Natural killer cell treated with Interleukin-12 subunit alpha and Interleukin-12 subunit beta and Interleukin-15 and Interleukin-18, amount 100 ng/mL, for 72 hours (primary cell): Measurements from ENCODE around the gene MLC1. TPM values are rescaled to one million over a fixed set of nuclear protein-coding genes. Genes with fewer than 3 reads are reported as not detected.

Experiments
- ATAC-seq, 2 donors: fragments of 150-1000 bp; cut with Tn5 transposase in 1 of 2; sonication (Bioruptor Pico), chemical (Tn5 transposase) in 1 of 2; 2 replicates each; pipeline ENCODE4 v1.10.0; 2021
- DNase-seq: peaks from one replicate; pipeline ENCODE4 v3.0.0; 2022; ENCODE audit warnings: low spot score
- H3K27ac Mint-ChIP-seq, 2 donors: 1 replicate in 1 of 2; 2 replicates in 1 of 2; pipeline ENCODE4 v1.8.0; 2022; ENCODE audit warnings: mixed read lengths in 2 of 2, mild to moderate bottlenecking in 1 of 2, moderate library complexity in 1 of 2
- H3K27me3 Mint-ChIP-seq, 2 donors: 1 replicate in 1 of 2; 2 replicates in 1 of 2; pipeline ENCODE4 v1.8.0; 2022; ENCODE audit warnings: mixed read lengths in 2 of 2
- H3K36me3 Mint-ChIP-seq: one replicate; pipeline ENCODE4 v1.8.0; 2022; ENCODE audit warnings: mixed read lengths
- H3K4me1 Mint-ChIP-seq, 2 donors: 1 replicate in 1 of 2; 2 replicates in 1 of 2; pipeline ENCODE4 v1.8.0; 2022; ENCODE audit warnings: low read depth in 2 of 2, mixed read lengths in 2 of 2, mild to moderate bottlenecking in 1 of 2
- H3K4me3 Mint-ChIP-seq: one replicate; pipeline ENCODE4 v1.8.0; 2022; ENCODE audit warnings: mixed read lengths
- H3K9me3 Mint-ChIP-seq: 2 replicates; pipeline ENCODE4 v1.8.0; 2022; ENCODE audit warnings: mixed read lengths
- total RNA-seq, 2 donors: library from RNA; stranded (reverse); gene quantifications; one replicate each; pipeline ENCODE4 v1.2.3, GENCODE V29; 2022

The MLC1 gene
- total RNA-seq, 2 donors from 2014 or later: 4.5 to 14.8 TPM

- H3K27me3 Mint-ChIP-seq: peaks cover 0 to 11% of the 10 kb centered on the region in 2 donors
- no peaks in the 10 kb centered on the region for H3K9me3 Mint-ChIP-seq
- no peaks in the 10 kb centered on the region for H3K36me3 Mint-ChIP-seq
Measured at GRCh38 chr22:50022171-50022819, 62.9 kb downstream of the MLC1 start.

DNA sequence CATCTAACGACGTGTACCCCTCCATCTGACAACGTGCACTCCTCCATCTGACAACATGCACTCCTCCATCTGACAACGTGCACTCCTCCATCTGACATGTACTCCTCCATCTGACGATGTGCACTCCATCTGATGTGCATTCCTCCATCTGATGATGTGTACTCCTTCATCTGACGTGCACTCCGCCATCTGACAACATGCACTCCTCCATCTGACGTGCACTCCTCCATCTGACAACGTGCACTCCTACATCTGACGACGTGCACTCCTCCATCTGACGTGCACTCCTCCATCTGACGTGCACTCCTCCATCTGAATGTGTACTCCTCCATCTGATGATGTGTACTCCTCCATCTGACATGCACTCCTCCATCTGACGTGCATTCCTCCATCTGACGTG is 64.6 kb downstream of the MLC1 start:
- Mint-ChIP-seq H3K9me3 (no peaks in the 10 kb centered on the region), H3K4me1 (peaks cover 0 to 27% of the 10 kb centered on the region in 2 donors), H3K36me3 (no peaks in the 10 kb centered on the region), H3K4me3 (no peak overlapping the region), H3K27me3 (peaks cover 0 to 11% of the 10 kb centered on the region in 2 donors), H3K27ac (no peak overlapping the region)
- DNase-seq: no peak
- no peak for ATAC-seq

More at GRCh38 chr22:50022171-50022819, 62.9 kb downstream of the MLC1 start:
- peaks cover 0 to 20% of the 10 kb centered on the region in 2 donors for H3K4me1 Mint-ChIP-seq
- no peak overlapping the region for H3K27ac Mint-ChIP-seq
- H3K4me3 Mint-ChIP-seq: no peak overlapping the region
- no peak for DNase-seq
- ATAC-seq: no peak

DNA sequence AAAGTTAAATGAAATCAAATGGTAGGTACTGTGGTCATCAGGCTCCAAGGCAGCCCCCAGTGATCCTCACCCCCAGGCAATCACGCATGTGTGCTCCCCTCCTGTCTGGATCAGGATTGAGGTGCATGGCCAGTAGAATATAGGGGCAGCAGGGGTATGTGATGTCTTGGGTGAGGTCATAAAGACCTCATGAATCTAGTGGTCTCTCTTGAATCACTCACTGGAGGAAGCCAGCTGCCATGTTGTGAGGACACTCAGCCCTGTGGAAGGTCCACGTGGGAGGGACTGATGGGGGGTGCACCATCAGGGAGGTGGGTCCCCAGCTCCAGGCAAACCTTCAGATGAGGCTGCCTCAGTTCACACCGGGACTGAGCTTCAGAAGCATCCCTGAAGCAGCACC is 65.9 kb downstream of the MLC1 start:
- no peaks in the 10 kb centered on the region for H3K36me3 Mint-ChIP-seq
- ATAC-seq: no peak
- H3K27me3 Mint-ChIP-seq: peaks cover 0 to 7% of the 10 kb centered on the region in 2 donors
- H3K4me1 Mint-ChIP-seq: peaks cover 0 to 27% of the 10 kb centered on the region in 2 donors
- peak; percentile 59 for DNase-seq
- peak overlapping the region; percentile 24 for H3K4me3 Mint-ChIP-seq
- peak overlapping the region in 1 of 2 donors; percentile 22 for H3K27ac Mint-ChIP-seq
- H3K9me3 Mint-ChIP-seq: no peaks in the 10 kb centered on the region

- DNase-seq: peak; percentile 49
- peak in 1 of 2 donors; percentile 40 for ATAC-seq
- Mint-ChIP-seq H3K36me3 (no peaks in the 10 kb centered on the region), H3K4me1 (peaks cover 0 to 27% of the 10 kb centered on the region in 2 donors), H3K4me3 (peak overlapping the region; percentile 24), H3K9me3 (no peaks in the 10 kb centered on the region), H3K27me3 (peaks cover 0 to 6% of the 10 kb centered on the region in 2 donors), H3K27ac (peak overlapping the region; percentile 1 to 22)
Measured at GRCh38 chr22:50018608-50019285, 66.5 kb downstream of the MLC1 start.

- H3K4me1 Mint-ChIP-seq: peaks cover 0 to 27% of the 10 kb centered on the region in 2 donors
- peak overlapping the region; percentile 62 for H3K4me3 Mint-ChIP-seq
- ATAC-seq (no peak), DNase-seq (peak; percentile 45)
- no peaks in the 10 kb centered on the region for H3K9me3 Mint-ChIP-seq
- H3K36me3 Mint-ChIP-seq: no peaks in the 10 kb centered on the region
- peak overlapping the region; percentile 22 to 34 for H3K27ac Mint-ChIP-seq
- H3K27me3 Mint-ChIP-seq: peaks cover 0 to 6% of the 10 kb centered on the region in 2 donors
Measured at GRCh38 chr22:50017701-50018224, 67.5 kb downstream of the MLC1 start.

DNA sequence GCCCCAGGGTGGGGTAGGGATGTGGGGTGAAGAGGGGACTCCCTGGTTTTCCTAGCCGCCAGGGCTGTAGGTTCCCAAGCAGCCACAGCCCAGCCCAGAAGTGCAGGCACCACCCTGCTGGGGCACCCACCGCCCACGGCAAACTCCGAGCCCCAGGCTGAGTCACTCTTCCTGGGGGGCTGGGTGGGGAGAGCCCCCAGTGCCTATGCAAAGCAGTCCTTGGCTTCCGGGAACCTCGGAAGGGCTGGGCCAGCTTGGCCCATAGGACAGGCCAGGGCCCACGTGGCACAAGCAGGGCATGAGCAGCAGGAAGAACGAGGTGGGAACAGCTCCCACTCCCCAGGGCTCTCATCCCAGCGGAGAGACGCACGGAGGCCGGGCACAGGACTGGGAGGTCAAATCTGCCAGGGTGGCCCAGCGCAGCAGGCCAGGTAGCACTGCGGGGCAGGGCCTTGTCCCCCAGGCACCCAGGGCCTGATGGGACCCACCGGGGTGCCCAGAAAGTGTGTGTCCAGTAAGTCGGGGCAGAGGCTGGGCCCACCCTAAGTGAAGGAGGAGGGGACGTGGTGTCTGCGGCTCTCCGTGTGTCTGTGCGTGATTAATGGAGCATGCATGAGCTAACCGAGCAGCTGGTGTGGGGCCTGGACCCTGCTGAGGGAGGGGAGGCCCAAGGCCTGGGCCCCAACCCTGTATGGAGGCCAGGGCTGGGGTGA is 68.1 kb downstream of the MLC1 start:
- no peaks in the 10 kb centered on the region for H3K9me3 Mint-ChIP-seq
- H3K27me3 Mint-ChIP-seq: peaks cover 0 to 6% of the 10 kb centered on the region in 2 donors
- ATAC-seq: peak; percentile 87
- H3K36me3 Mint-ChIP-seq: no peaks in the 10 kb centered on the region
- peak overlapping the region; percentile 22 to 34 for H3K27ac Mint-ChIP-seq
- peaks cover 0 to 27% of the 10 kb centered on the region in 2 donors for H3K4me1 Mint-ChIP-seq
- DNase-seq: peak; percentile 83
- H3K4me3 Mint-ChIP-seq: peak overlapping the region; percentile 62

DNA sequence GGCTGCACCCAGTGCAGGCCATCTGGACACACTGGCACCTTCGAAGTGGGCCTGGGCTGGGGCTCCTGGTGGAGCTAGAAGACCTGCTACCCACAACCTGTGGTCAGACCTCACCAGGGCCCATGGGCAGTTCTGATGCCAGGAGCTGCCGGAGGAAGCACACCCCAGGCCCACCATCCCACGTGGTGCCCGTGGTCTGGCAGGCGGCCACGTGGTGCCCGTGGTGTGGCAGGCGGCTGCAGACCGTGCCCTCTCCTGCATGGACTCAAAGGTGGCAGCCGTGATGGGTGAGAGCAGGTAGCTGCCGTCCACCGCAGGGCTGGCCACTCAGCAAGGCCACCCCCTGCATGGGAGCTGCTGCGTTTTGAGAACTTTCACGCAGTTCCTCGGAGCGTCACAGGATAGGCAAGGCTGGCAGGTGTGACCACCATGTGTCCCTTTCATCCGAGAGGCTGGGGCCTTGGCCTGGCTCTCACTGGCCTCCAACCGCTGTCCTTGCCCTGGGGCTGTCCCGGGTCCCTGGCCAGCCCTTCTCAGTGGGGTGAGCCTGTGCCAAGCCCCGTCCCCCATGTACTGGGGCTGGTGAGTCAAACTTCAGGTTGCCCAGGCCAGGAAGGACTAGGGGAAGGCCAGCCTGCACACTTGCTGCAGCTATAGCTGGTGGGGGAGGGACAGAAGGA is 68.8 kb downstream of the MLC1 start:
- H3K27ac Mint-ChIP-seq: peak overlapping the region in 1 of 2 donors; percentile 22
- H3K4me3 Mint-ChIP-seq: peak overlapping the region; percentile 12

DNA sequence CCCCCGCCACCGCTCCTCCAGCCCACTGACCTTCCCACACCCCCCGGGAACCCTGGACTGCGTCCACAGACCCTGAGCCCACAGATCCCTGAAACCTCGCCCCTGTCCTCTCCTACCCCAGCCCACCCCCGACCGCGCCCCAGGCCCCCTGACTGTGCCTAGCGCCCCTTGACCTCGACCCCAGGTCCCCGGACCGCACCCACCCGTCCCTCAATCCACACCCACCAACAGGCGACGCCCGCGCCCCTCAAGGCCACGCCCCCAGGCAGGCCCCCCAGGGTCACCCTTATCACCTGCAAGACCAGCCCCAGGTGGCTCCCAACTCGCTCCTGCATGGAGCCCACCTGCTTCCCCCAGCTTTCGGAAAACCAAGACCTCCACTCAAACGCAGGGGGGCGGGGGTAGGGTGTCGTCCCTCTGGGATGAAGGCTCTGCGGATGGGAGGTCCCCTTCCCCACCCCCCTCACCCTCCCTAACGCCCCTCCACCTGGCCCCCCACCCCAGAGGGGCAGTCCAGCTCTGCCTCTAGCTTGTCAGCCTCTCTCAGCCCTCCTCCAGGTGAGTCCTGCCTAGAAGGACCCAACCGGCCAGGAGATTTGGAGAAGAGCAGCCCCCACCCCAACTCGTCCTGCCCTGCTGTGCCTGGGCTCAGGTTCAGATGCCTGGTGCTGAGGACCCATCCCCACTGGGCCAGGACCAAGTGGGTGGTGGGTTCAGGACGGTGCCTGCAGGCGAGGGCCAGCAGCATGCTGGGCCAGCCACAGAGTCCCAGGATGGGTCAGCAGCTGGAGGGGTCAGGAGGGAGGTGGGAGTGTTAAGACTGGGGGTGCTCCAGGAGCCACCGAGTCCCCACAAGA is 69.5 kb downstream of the MLC1 start:
- peak; percentile 49 for DNase-seq
- no peak overlapping the region for H3K27ac Mint-ChIP-seq

More for the DNA sequence above, 68.8 kb downstream of the MLC1 start:
- Mint-ChIP-seq H3K36me3 (no peaks in the 10 kb centered on the region), H3K4me1 (peaks cover 0 to 30% of the 10 kb centered on the region in 2 donors), H3K9me3 (no peaks in the 10 kb centered on the region), H3K27me3 (peaks cover 5 to 13% of the 10 kb centered on the region in 2 donors)
- DNase-seq (peak; percentile 39), ATAC-seq (no peak)

GRCh38 chr22:50014655-50015401 is 70.4 kb downstream of the MLC1 start:
- no peaks in the 10 kb centered on the region for H3K9me3 Mint-ChIP-seq
- H3K27ac Mint-ChIP-seq: no peak overlapping the region
- no peaks in the 10 kb centered on the region for H3K36me3 Mint-ChIP-seq
- ATAC-seq (no peak), DNase-seq (peak; percentile 61)
- peaks cover 10 to 16% of the 10 kb centered on the region in 2 donors for H3K27me3 Mint-ChIP-seq
- peaks cover 0 to 36% of the 10 kb centered on the region in 2 donors for H3K4me1 Mint-ChIP-seq
- H3K4me3 Mint-ChIP-seq: no peak overlapping the region

More for the DNA sequence above, 69.5 kb downstream of the MLC1 start:
- H3K4me1 Mint-ChIP-seq: peaks cover 0 to 36% of the 10 kb centered on the region in 2 donors
- no peaks in the 10 kb centered on the region for H3K36me3 Mint-ChIP-seq
- ATAC-seq: no peak
- H3K27me3 Mint-ChIP-seq: peaks cover 10 to 16% of the 10 kb centered on the region in 2 donors
- H3K4me3 Mint-ChIP-seq: no peak overlapping the region
- H3K9me3 Mint-ChIP-seq: no peaks in the 10 kb centered on the region

DNA sequence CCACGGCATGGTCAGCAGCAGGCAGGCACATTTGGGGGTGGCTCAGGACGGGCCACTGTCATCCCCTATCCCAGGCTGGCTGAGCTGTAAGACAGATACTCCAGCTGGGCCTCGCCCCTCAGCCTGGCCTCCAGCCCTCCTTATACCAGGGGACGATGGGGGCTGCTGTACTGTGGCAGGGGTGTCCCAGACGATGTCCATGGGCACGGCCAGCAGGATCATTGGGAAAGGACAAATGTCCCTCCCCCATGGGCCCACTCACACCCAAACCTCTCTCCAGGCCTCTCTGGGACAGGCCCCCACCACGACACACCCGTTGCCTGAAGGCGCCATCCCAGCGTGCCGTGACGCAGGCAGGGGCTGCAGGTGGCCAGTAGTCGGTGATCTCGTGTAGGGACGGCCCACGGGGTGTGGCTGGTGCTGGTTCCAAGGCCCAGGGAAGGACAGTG is 71.1 kb downstream of the MLC1 start:
- peak; percentile 37 for DNase-seq
- H3K4me1 Mint-ChIP-seq: peaks cover 0 to 34% of the 10 kb centered on the region in 2 donors
- H3K27ac Mint-ChIP-seq: no peak overlapping the region
- H3K4me3 Mint-ChIP-seq: no peak overlapping the region
- ATAC-seq: no peak
- H3K9me3 Mint-ChIP-seq: no peaks in the 10 kb centered on the region
- no peaks in the 10 kb centered on the region for H3K36me3 Mint-ChIP-seq
- peaks cover 10 to 15% of the 10 kb centered on the region in 2 donors for H3K27me3 Mint-ChIP-seq

GRCh38 chr22:50012211-50013181 is 72.7 kb downstream of the MLC1 start, which contains the start of gene IL17REL:
Gene IL17REL (minus strand): TSS chr22:50012765. CDS start chr22:50012646, 119 bp downstream.
- DNase-seq (peak; percentile 59), ATAC-seq (no peak)
- peaks cover 10 to 11% of the 10 kb centered on the region in 2 donors for H3K27me3 Mint-ChIP-seq
- H3K9me3 Mint-ChIP-seq: no peaks in the 10 kb centered on the region
- H3K36me3 Mint-ChIP-seq: no peaks in the 10 kb centered on the region
- H3K4me1 Mint-ChIP-seq: peaks cover 0 to 18% of the 10 kb centered on the region in 2 donors
- peak within 1 kb of the TSS; percentile 53 for H3K4me3 Mint-ChIP-seq
- peak within 1 kb of the TSS in 1 of 2 donors; percentile 32 for H3K27ac Mint-ChIP-seq
